K562 (cell line): ENCODE data around the gene ANO7. TPM values are rescaled to one million over a fixed set of nuclear protein-coding genes. Genes with fewer than 3 reads are reported as not detected.

Experiments
- CEBPZ ChIP-seq: fragments of 150-350 bp; IDR thresholded peaks from 2 replicates; pipeline ENCODE4 v1.6.1; 2014; ENCODE audit warnings: low read depth, mild to moderate bottlenecking, low read length, borderline replicate concordance
- CXXC5 ChIP-seq: fragments of 250-450 bp; sonication (Bioruptor Pico); IDR thresholded peaks from 2 replicates; pipeline ENCODE4 v1.8.0; 2022; ENCODE audit warnings: inconsistent platforms, mild to moderate bottlenecking, moderate library complexity
- EGR1 ChIP-seq: fragments of 450-650 bp; conservative IDR thresholded peaks from 2 replicates; pipeline ENCODE4 v1.6.1; 2017; ENCODE audit warnings: mild to moderate bottlenecking
- JUN ChIP-seq, 2 experiments: sonication (generic) in 1 of 2; formaldehyde crosslinking in 1 of 2; IDR thresholded peaks; 2 replicates each; pipeline versions ENCODE4 v1.6.1 to v1.8.0; 2012 to 2022; ENCODE audit warnings: borderline replicate concordance in 2 of 2, mild to moderate bottlenecking in 2 of 2, improper control_type of control experiment in 1 of 2, low read depth in 1 of 2, low read length in 1 of 2, missing genetic modification reagents in 1 of 2
- L3MBTL2 ChIP-seq: fragments of 450-650 bp; IDR thresholded peaks from 2 replicates; pipeline ENCODE4 v1.6.1; 2016; ENCODE audit warnings: mild to moderate bottlenecking, moderate library complexity
- SMAD3 ChIP-seq: fragments of 450-650 bp; formaldehyde crosslinking; conservative IDR thresholded peaks from 2 replicates; pipeline ENCODE4 v1.4.0; 2020; ENCODE audit warnings: mild to moderate bottlenecking
- SMC3 ChIP-seq: conservative IDR thresholded peaks from 2 replicates; pipeline ENCODE4 v1.6.1; 2011; ENCODE audit warnings: low read depth, low read length, improper control_type of control experiment; ENCODE audit not compliant: insufficient read depth
- SP1 ChIP-seq: sonication (generic); formaldehyde crosslinking; IDR thresholded peaks from 2 replicates; pipeline ENCODE4 v1.8.1; 2022; ENCODE audit warnings: mild to moderate bottlenecking, missing genetic modification reagents
- TEAD1 ChIP-seq, 2 experiments: fragments of 450-650 bp in 1 of 2; sonication (generic) in 1 of 2; formaldehyde crosslinking; IDR thresholded peaks; 2 replicates each; pipeline versions ENCODE4 v1.4.0 to v1.8.0; 2020 to 2022; ENCODE audit warnings: mild to moderate bottlenecking in 2 of 2, missing genetic modification reagents in 1 of 2
- USF1 ChIP-seq: sonication (generic); formaldehyde crosslinking; IDR thresholded peaks from 2 replicates; pipeline ENCODE4 v1.9.0; 2022; ENCODE audit warnings: mild to moderate bottlenecking, missing genetic modification reagents
- USF2 ChIP-seq: sonication (generic); formaldehyde crosslinking; IDR thresholded peaks from 2 replicates; pipeline ENCODE4 v1.5.0; 2020; ENCODE audit warnings: missing genetic modification reagents
- ZBTB7A ChIP-seq: IDR thresholded peaks from 2 replicates; pipeline ENCODE4 v1.6.1; 2011; ENCODE audit warnings: low read depth, mild to moderate bottlenecking, low read length, moderate library complexity, borderline replicate concordance; ENCODE audit not compliant: control insufficient read depth
- ZNF639 ChIP-seq, 2 experiments: fragments of 200-800 bp in 1 of 2; sonication (Bioruptor generic) in 1 of 2; sonication (generic) in 1 of 2; formaldehyde crosslinking in 1 of 2; IDR thresholded peaks in 1 of 2; conservative IDR thresholded peaks in 1 of 2; 2 replicates each; pipeline versions ENCODE4 v1.5.0 to v1.6.1; 2016 to 2020; ENCODE audit warnings: missing compliant biosample characterization in 1 of 2, missing genetic modification characterization in 1 of 2, missing genetic modification reagents in 1 of 2
- ZNF740 ChIP-seq, 3 experiments: fragments of 200-800 bp in 1 of 3; sonication (Bioruptor generic) in 1 of 3; sonication (generic) in 1 of 3; formaldehyde crosslinking in 1 of 3; IDR thresholded peaks; 2 replicates each; pipeline versions ENCODE4 v1.6.1 to v1.8.0; 2016 to 2022; ENCODE audit warnings: mild to moderate bottlenecking in 2 of 3, missing compliant biosample characterization in 2 of 3, missing genetic modification characterization in 2 of 3, missing genetic modification reagents in 1 of 3
- polyA plus RNA-seq, 8 experiments: library from polyadenylated mRNA; depleted of rRNA in 4 of 8; stranded (reverse) in 5 of 8; unstranded in 3 of 8; fragments of >200 nt; fragmentation: Nextera tagmentation in 2 of 8; fragmentation: Illumina TruSeq in 1 of 8; extraction: Ambion mirVana in 2 of 8; extraction: Trizol in 1 of 8; gene quantifications; 2 replicates each; pipeline versions ENCODE4 v1.2.1 to v1.2.3, GENCODE V29; 2011 to 2014; ENCODE audit warnings: inconsistent platforms in 1 of 8, missing spikeins in 1 of 8
- total RNA-seq, 7 experiments: library from RNA; depleted of rRNA in 6 of 7; stranded (reverse); fragments of >200 nt in 6 of 7; fragmentation: Illumina TruSeq in 2 of 7; extraction: Trizol in 2 of 7; gene quantifications; 2 replicates each; pipeline versions ENCODE4 v1.2.1 to v1.2.3, GENCODE V29; 2011 to 2021; ENCODE audit warnings: low replicate concordance in 1 of 7

The ANO7 gene
- total and polyA plus RNA-seq, 9 of the 15 experiments (the other 6 are each of a cell fraction or from before 2014, with no cell fraction given), result 0.28 to 5.1 (median 1.1) TPM

- TF ChIP-seq CEBPZ (no peak), SMC3 (no peak), ZBTB7A (peak; percentile 27; the same call in 1 of the 2 replicates), SMAD3 (CRISPR knock-in tag) (no peak), ZNF740 (CRISPR knock-in tag; IDR thresholded peaks at IDR 0.05) (peak; percentile 50; the same call in 1 of the 2 replicates), ZNF740 (tag; IDR thresholded peaks at IDR 0.05) (no peak), USF1 (CRISPR knock-in tag) (peak; percentile 71), L3MBTL2 (peak; percentile 71), USF2 (CRISPR knock-in tag) (peak; percentile 35), EGR1 (peak; percentile 51; the same call in 1 of the 2 replicates), SP1 (CRISPR knock-in tag) (peak; percentile 43; the same call in 1 of the 2 replicates), CXXC5 (peak; percentile 39), ZNF639 (CRISPR knock-in tag; conservative IDR thresholded peaks at IDR 0.05 in 1 of 2, IDR thresholded peaks at IDR 0.05 in 1 of 2) (0 out of 4 replicates have a peak, but pooled peaks of 1 of the 2 experiments have one; percentile 65), TEAD1 (CRISPR knock-in tag; IDR thresholded peaks at IDR 0.05) (peak in 1 of 2 experiments; percentile 62; a peak in 1 of 4 replicates), JUN (IDR thresholded peaks at IDR 0.05; ENCODE audit: borderline replicate concordance, low read depth, low read length) (no peak), JUN (CRISPR knock-in tag; IDR thresholded peaks at IDR 0.05; ENCODE audit: borderline replicate concordance) (no peak)
These were observed 29.0 kb downstream of the ANO7 start (continued) for GRCh38 chr2:241217320-241218031.
